A549 (cell line): Measurements from ENCODE around the gene UGT8. TPM values are rescaled to one million over a fixed set of nuclear protein-coding genes. Genes with fewer than 3 reads are reported as not detected.

ENCODE experiments used
- ATAC-seq, 2 experiments: fragments of 200-7000 bp in 1 of 2; fragments of >200 bp in 1 of 2; cut with Nextera tagmentation in 1 of 2; cut with Tn5 transposase in 1 of 2; 3 replicates each; pipeline versions ENCODE4 v1.8.0 to v1.9.1; 2018 to 2020; ENCODE audit warnings: mild to moderate bottlenecking in 1 of 2, moderate library complexity in 1 of 2
- CTCF ChIA-PET: fragments of 300-600 bp; sonication (Branson Sonifier 250); formaldehyde crosslinking; extraction: SDS; loops from one replicate; lab custom pipeline; 2021; ENCODE audit warnings: antibody characterized with exemption, inconsistent platforms; lab: Yijun Ruan, JAX
- POLR2A ChIA-PET: fragments of 350-600 bp; formaldehyde crosslinking; extraction: SDS; loops from one replicate; lab custom pipeline; 2021; ENCODE audit warnings: antibody characterized with exemption, inconsistent platforms; lab: Yijun Ruan, JAX
- DNase-seq, 2 experiments: peaks; one replicate each; pipeline versions ENCODE4 v3.0.0 to v3.0.0-alpha.2; 2011 to 2016; ENCODE audit warnings: low read depth in 1 of 2, low spot score in 1 of 2
- FAIRE-seq: peaks from 2 replicates; lab custom pipeline; 2011; peaks lifted over from hg19 to GRCh38; lab: Jason Lieb, UNC
- H3K27ac ChIP-seq, 2 experiments: fragments of >200 bp; sonication (Bioruptor Twin); formaldehyde crosslinking; 3 replicates each; pipeline ENCODE4 v1.5.1; 2016 to 2017
- H3K4me1 ChIP-seq: fragments of >200 bp; sonication (Bioruptor Twin); formaldehyde crosslinking; 3 replicates; pipeline ENCODE4 v1.6.1; 2016
- H3K4me2 ChIP-seq: fragments of >200 bp; sonication (Bioruptor Twin); formaldehyde crosslinking; 3 replicates; pipeline ENCODE4 v1.6.1; 2016
- H3K4me3 ChIP-seq: fragments of >200 bp; sonication (Bioruptor Twin); formaldehyde crosslinking; 3 replicates; pipeline ENCODE4 v1.5.1; 2016
- H3K9me3 ChIP-seq: fragments of >200 bp; sonication (Bioruptor Twin); formaldehyde crosslinking; 3 replicates; pipeline ENCODE4 v1.6.1; 2016
- BHLHE40 ChIP-seq: IDR thresholded peaks from 2 replicates; pipeline ENCODE4 v1.6.1; 2012; ENCODE audit warnings: low read depth, low read length, inconsistent platforms
- CBX2 ChIP-seq: fragments of 200-600 bp; sonication (generic); IDR thresholded peaks from 2 replicates; pipeline ENCODE4 v1.6.1; 2016; ENCODE audit warnings: low read depth, mild to moderate bottlenecking, borderline replicate concordance
- EP300 ChIP-seq, 2 experiments: fragments of >200 bp; sonication (Bioruptor Twin); formaldehyde crosslinking; IDR thresholded peaks; 2 replicates in 1 of 2; 3 replicates in 1 of 2; pipeline ENCODE4 v1.6.1; 2016 to 2017
- FOSL2 ChIP-seq, 2 experiments: fragments of 450-650 bp in 1 of 2; fragments of >200 bp in 1 of 2; sonication (Bioruptor Twin) in 1 of 2; formaldehyde crosslinking; IDR thresholded peaks; 2 replicates each; pipeline versions ENCODE4 v1.5.0 to v1.6.1; 2016 to 2020; ENCODE audit warnings: mild to moderate bottlenecking in 1 of 2, moderate library complexity in 1 of 2
- HEYL ChIP-seq: fragments of 250-450 bp; sonication (Bioruptor Pico); IDR thresholded peaks from 2 replicates; pipeline ENCODE4 v1.8.0; 2021; ENCODE audit warnings: mild to moderate bottlenecking, moderate library complexity
- HOXA7 ChIP-seq: fragments of 250-450 bp; sonication (Bioruptor Pico); IDR thresholded peaks from 2 replicates; pipeline ENCODE4 v1.5.0; 2020; ENCODE audit warnings: mild to moderate bottlenecking, moderate library complexity
- HOXB5 ChIP-seq: fragments of 250-450 bp; sonication (Bioruptor Pico); IDR thresholded peaks from 2 replicates; pipeline ENCODE4 v1.5.0; 2020; ENCODE audit warnings: mild to moderate bottlenecking, moderate library complexity
- JUNB ChIP-seq: fragments of >200 bp; sonication (Bioruptor Twin); formaldehyde crosslinking; IDR thresholded peaks from 2 replicates; pipeline ENCODE4 v1.6.1; 2016
- MAFK ChIP-seq: fragments of 450-650 bp; IDR thresholded peaks from 2 replicates; pipeline ENCODE4 v1.6.1; 2014; ENCODE audit not compliant: partially characterized antibody
- MYC ChIP-seq: IDR thresholded peaks from 2 replicates; pipeline ENCODE4 v1.6.1; 2012; ENCODE audit warnings: mild to moderate bottlenecking, inconsistent platforms, low read length, improper control_type of control experiment, borderline replicate concordance
- NFE2L2 ChIP-seq: fragments of 150-350 bp; conservative IDR thresholded peaks from 2 replicates; pipeline ENCODE4 v1.6.1; 2014; ENCODE audit warnings: low read length
- POLR2AphosphoS2 ChIP-seq: conservative IDR thresholded peaks from 2 replicates; pipeline ENCODE4 v1.6.1; 2012; ENCODE audit warnings: low read length, improper control_type of control experiment, inconsistent platforms
- RAD21 ChIP-seq, 2 experiments: fragments of >200 bp in 1 of 2; sonication (Bioruptor Twin) in 1 of 2; formaldehyde crosslinking in 1 of 2; IDR thresholded peaks in 1 of 2; conservative IDR thresholded peaks in 1 of 2; 2 replicates in 1 of 2; 3 replicates in 1 of 2; pipeline ENCODE4 v1.6.1; 2012 to 2018; ENCODE audit warnings: inconsistent platforms in 1 of 2
- RARB ChIP-seq: fragments of 250-450 bp; sonication (Bioruptor Pico); IDR thresholded peaks from 2 replicates; pipeline ENCODE4 v1.8.0; 2021; ENCODE audit warnings: mild to moderate bottlenecking, moderate library complexity
- RFX5 ChIP-seq: fragments of 450-650 bp; IDR thresholded peaks from 2 replicates; pipeline ENCODE4 v1.7.1; 2014; ENCODE audit warnings: antibody characterized with exemption, mild to moderate bottlenecking, moderate library complexity
- SREBF2 ChIP-seq: fragments of 450-650 bp; IDR thresholded peaks from 2 replicates; pipeline ENCODE4 v1.6.1; 2014; ENCODE audit warnings: mild to moderate bottlenecking, moderate library complexity
- ZC3H11A ChIP-seq: fragments of 450-650 bp; IDR thresholded peaks from 2 replicates; pipeline ENCODE4 v1.6.1; 2014; ENCODE audit warnings: antibody characterized with exemption, mild to moderate bottlenecking
- ZNF302 ChIP-seq: fragments of 250-450 bp; sonication (Bioruptor Pico); IDR thresholded peaks from 2 replicates; pipeline ENCODE4 v1.9.0; 2021; ENCODE audit warnings: inconsistent platforms, mild to moderate bottlenecking, moderate library complexity
- WGBS: methylation state at CpG from one replicate; pipeline ENCODE4 v1.1.6; 2017; ENCODE audit errors: missing lambda C conversion rate; 5-methylcytosine and 5-hydroxymethylcytosine counted together
- polyA plus RNA-seq, 4 experiments: library from polyadenylated mRNA; depleted of rRNA in 3 of 4; stranded (reverse); fragments of >200 nt; fragmentation: RNase III in 1 of 4; extraction: RNeasy Plus Mini Kit Qiagen cat#74134 plus additional on column Dnase treatment in 1 of 4; gene quantifications; 2 replicates in 3 of 4; 3 replicates in 1 of 4; pipeline ENCODE4 v1.2.3, GENCODE V29; 2011 to 2017
- TF ChIP-seq, protein P1 (sequence below): fragments of 250-450 bp; sonication (Bioruptor Pico); IDR thresholded peaks from 2 replicates; pipeline ENCODE4 v1.5.0; 2020; ENCODE audit warnings: low read depth, mild to moderate bottlenecking, moderate library complexity
- TF ChIP-seq, protein P2 (sequence below): IDR thresholded peaks from 2 replicates; pipeline ENCODE4 v1.6.1; 2012
- TF ChIP-seq, protein P3 (sequence below): fragments of >200 bp; sonication (Bioruptor Twin); formaldehyde crosslinking; IDR thresholded peaks from 3 replicates; pipeline ENCODE4 v1.6.1; 2016
- TF ChIP-seq, protein P4 (sequence below): IDR thresholded peaks from 2 replicates; pipeline ENCODE4 v1.6.1; 2012
- TF ChIP-seq, protein P5 (sequence below): fragments of 250-450 bp; sonication (Bioruptor Pico); IDR thresholded peaks from 2 replicates; pipeline ENCODE4 v1.5.0; 2021; ENCODE audit warnings: mild to moderate bottlenecking, moderate library complexity, borderline replicate concordance
- TF ChIP-seq, protein P6 (sequence below): fragments of 150-350 bp; IDR thresholded peaks from 2 replicates; pipeline ENCODE4 v1.6.1; 2014; ENCODE audit warnings: low read depth, mild to moderate bottlenecking, low read length

Gene UGT8
- polyA plus RNA-seq, 2 of the 4 experiments (the other 2 are of a cell fraction): 0.04 to 0.06 TPM

DNA sequence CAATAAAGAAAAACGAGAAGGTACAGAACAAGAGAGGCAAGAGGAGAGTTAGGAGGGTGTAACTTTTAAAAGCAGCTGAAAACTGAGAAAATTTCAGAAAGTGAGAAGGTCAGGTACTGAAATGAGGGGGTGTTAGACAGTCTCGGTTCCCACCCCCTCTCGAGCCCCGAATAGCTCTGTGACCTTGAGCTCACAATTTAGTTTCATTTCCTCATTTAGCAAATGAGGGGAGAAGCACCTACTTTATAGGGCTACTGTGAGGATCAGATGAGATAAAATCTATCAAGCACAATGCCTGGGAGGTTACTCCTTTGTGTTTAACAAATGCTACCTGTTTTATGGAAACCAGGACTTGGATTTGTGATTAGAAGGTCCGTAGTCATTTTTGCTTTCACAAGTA, 4.9 kb downstream of the UGT8 start:
- CTCF ChIA-PET: no interaction called here
- POLR2A ChIA-PET: no interaction called here
- Histone ChIP-seq H3K9me3 (no peaks in the 10 kb centered on the region), H3K4me1 (no peaks in the 10 kb centered on the region; the same call in 2 of the 3 replicates), H3K4me3 (no peak overlapping the region), H3K27ac (no peak overlapping the region), H3K4me2 (peak overlapping the region; percentile 55)
- ATAC-seq: no peak
- no peak for FAIRE-seq
- WGBS: under 1% methylated on average over 5 of the region's 5 CpGs
- TF ChIP-seq ZC3H11A (no peak), MAFK (no peak), BHLHE40 (no peak), HOXB5 (CRISPR knock-in tag) (no peak), RAD21 (conservative IDR thresholded peaks at IDR 0.05 in 1 of 2, IDR thresholded peaks at IDR 0.05 in 1 of 2) (no peak), POLR2AphosphoS2 (no peak), FOSL2 (IDR thresholded peaks at IDR 0.05) (no peak), FOSL2 (CRISPR knock-in tag; IDR thresholded peaks at IDR 0.05) (no peak), ZNF302 (no peak), NFE2L2 (no peak), CBX2 (no peak), HEYL (CRISPR knock-in tag) (no peak)
- TF ChIP-seq, protein P1, sequence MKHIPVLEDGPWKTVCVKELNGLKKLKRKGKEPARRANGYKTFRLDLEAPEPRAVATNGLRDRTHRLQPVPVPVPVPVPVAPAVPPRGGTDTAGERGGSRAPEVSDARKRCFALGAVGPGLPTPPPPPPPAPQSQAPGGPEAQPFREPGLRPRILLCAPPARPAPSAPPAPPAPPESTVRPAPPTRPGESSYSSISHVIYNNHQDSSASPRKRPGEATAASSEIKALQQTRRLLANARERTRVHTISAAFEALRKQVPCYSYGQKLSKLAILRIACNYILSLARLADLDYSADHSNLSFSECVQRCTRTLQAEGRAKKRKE (CRISPR knock-in tag): no peak
- TF ChIP-seq, protein P2, sequence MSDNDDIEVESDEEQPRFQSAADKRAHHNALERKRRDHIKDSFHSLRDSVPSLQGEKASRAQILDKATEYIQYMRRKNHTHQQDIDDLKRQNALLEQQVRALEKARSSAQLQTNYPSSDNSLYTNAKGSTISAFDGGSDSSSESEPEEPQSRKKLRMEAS: no peak
- DNase-seq: no peak

DNA sequence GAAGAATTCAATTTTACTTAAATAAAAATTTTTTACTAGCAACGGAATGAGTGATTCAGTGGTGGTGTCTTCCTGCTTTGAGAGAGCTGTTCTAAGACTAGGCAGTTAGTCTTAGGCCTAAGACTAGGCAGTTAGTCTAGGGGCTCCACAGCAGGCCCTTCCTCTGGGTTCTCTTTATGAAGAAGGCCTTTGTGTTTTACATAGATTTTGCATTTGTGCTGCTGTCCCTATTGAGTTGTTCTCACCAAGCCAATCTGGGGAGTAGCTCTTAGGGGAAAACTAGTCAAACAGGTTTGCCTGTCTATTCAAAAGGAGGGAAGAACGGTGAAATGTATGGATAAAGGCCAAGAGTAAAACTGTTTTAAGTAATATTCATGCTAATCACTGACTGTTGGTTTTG, 7.6 kb downstream of the UGT8 start:
- POLR2A ChIA-PET: no interaction called here
- DNase-seq (no peak), FAIRE-seq (no peak)

More for the DNA sequence above, 7.6 kb downstream of the UGT8 start:
- TF ChIP-seq ZNF302 (no peak), RFX5 (no peak), EP300 (IDR thresholded peaks at IDR 0.05) (no peak), HOXA7 (CRISPR knock-in tag) (no peak), RARB (CRISPR knock-in tag) (no peak), JUNB (no peak), MYC (no peak), SREBF2 (no peak)
- TF ChIP-seq, protein P3, sequence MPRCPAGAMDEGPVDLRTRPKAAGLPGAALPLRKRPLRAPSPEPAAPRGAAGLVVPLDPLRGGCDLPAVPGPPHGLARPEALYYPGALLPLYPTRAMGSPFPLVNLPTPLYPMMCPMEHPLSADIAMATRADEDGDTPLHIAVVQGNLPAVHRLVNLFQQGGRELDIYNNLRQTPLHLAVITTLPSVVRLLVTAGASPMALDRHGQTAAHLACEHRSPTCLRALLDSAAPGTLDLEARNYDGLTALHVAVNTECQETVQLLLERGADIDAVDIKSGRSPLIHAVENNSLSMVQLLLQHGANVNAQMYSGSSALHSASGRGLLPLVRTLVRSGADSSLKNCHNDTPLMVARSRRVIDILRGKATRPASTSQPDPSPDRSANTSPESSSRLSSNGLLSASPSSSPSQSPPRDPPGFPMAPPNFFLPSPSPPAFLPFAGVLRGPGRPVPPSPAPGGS: no peak
- TF ChIP-seq, protein P4, sequence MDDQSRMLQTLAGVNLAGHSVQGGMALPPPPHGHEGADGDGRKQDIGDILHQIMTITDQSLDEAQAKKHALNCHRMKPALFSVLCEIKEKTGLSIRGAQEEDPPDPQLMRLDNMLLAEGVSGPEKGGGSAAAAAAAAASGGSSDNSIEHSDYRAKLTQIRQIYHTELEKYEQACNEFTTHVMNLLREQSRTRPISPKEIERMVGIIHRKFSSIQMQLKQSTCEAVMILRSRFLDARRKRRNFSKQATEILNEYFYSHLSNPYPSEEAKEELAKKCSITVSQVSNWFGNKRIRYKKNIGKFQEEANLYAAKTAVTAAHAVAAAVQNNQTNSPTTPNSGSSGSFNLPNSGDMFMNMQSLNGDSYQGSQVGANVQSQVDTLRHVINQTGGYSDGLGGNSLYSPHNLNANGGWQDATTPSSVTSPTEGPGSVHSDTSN: no peak
- TF ChIP-seq, protein P5, sequence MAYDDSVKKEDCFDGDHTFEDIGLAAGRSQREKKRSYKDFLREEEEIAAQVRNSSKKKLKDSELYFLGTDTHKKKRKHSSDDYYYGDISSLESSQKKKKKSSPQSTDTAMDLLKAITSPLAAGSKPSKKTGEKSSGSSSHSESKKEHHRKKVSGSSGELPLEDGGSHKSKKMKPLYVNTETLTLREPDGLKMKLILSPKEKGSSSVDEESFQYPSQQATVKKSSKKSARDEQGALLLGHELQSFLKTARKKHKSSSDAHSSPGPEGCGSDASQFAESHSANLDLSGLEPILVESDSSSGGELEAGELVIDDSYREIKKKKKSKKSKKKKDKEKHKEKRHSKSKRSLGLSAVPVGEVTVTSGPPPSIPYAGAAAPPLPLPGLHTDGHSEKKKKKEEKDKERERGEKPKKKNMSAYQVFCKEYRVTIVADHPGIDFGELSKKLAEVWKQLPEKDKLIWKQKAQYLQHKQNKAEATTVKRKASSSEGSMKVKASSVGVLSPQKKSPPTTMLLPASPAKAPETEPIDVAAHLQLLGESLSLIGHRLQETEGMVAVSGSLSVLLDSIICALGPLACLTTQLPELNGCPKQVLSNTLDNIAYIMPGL (CRISPR knock-in tag): no peak
- TF ChIP-seq, protein P6, sequence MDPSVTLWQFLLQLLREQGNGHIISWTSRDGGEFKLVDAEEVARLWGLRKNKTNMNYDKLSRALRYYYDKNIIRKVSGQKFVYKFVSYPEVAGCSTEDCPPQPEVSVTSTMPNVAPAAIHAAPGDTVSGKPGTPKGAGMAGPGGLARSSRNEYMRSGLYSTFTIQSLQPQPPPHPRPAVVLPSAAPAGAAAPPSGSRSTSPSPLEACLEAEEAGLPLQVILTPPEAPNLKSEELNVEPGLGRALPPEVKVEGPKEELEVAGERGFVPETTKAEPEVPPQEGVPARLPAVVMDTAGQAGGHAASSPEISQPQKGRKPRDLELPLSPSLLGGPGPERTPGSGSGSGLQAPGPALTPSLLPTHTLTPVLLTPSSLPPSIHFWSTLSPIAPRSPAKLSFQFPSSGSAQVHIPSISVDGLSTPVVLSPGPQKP: no peak
- Histone ChIP-seq H3K4me2 (no peak overlapping the region), H3K27ac (no peak overlapping the region), H3K4me1 (no peaks in the 10 kb centered on the region), H3K9me3 (no peaks in the 10 kb centered on the region), H3K4me3 (no peak overlapping the region)
- no peak for ATAC-seq
- WGBS: 16% methylated on average over 2 of the region's 2 CpGs
- CTCF ChIA-PET: no interaction called here
